GM12892 (cell line): Measurements from ENCODE around the gene SERBP1.

Source experiments
- POLR2A ChIP-seq: IDR thresholded peaks from 2 replicates; pipeline ENCODE4 v1.6.1; 2011; ENCODE audit warnings: low read depth, low read length, control low read depth
- TAF1 ChIP-seq: IDR thresholded peaks from 2 replicates; pipeline ENCODE4 v1.6.1; 2011; ENCODE audit warnings: low read depth, mild to moderate bottlenecking, control low read depth, low read length, borderline replicate concordance

DNA sequence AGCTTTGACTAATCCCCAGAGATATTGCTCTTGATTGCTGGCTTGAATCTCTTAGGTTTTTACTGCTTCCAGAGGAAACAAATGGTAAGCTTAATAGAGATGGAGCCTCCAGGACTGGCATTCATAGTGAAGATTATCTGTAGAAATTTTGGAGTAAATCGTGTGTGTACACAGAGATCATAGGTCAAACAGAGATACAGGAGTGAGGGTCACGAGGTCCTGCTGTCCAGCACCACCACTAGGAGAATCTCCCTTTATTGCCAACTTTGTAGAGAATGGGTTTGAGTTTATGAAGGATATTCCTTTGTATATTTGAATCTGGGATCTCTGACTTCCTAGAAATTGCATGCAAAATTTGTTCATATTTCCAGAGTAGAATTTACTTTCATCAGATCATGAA lies 7.8 kb upstream of the SERBP1 start:
- TF ChIP-seq POLR2A (no peak), TAF1 (no peak)
